T-helper 2 cell (primary cell): Measurements from ENCODE around the gene CLPTM1.
"Not testable (repeated sequence)": the region's sequence is repeated elsewhere in the genome, so short reads cannot be mapped to it uniquely, and the experiment has no call there.

ENCODE experiments used
- DNase-seq, 5 experiments: peaks; one replicate each; pipeline versions ENCODE4 v3.0.0 to v3.0.0-alpha.2; 2012 to 2022

The CLPTM1 gene

DNA sequence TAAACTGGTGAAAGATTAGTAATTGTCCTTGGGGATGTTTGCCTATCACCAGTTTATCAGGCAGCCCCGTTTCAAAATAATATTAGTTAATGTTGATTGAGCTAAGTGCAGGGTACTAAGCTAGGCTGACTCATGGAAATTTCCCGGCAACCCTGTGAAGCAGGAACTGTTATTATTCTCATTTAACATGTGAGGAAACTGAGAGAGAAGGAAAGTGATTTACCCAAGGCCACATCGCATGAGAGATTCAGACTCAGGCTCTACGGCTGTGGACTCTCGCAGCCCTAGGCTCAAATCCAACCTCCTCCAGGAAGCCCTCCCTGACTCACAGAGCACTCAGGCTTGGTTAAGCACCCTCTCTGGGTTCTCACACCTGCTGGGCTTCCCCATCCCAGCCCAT is 19.7 kb downstream of the CLPTM1 start:
- DNase-seq = no peak

DNA sequence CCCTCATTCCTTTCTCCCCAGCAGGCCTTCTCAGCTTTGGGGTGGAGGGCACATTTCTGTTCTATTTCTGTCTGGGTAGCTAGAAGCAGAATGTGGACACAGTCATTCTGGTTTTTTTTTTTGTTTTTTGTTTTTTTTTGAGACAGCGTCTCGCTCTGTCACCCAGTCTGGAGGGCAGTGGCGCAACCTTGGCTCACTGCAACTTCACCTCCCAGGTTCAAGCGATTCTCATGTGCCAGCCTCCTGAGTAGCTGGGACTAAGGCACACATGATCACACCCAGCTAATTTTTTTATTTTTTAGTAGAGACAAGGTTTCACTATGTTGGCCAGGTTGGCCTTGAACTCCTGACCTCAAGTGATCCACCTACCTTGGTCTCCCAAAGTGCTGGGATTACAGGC is 20.3 kb downstream of the CLPTM1 start:
- no peak for DNase-seq

DNA sequence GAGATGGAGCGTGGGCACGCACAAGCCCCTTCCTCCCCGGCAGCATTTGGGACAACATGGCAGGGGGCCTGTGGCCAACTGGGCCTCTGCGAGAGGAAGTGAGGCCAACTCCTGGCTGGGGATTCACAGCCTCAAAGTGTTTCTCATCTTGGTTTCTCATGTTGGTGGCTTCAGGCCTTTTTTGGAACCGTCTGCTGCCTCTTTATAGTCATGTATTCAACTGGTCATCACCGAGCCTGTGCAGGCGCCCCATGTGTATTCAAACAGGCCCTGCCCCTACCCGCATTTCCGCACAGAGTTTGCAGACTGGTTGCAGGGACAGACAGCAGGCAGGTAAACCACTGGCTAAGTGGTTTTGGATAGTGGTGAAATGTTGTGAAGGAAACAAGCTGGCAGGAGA is 28.8 kb downstream of the CLPTM1 start:
- no peak for DNase-seq

DNA sequence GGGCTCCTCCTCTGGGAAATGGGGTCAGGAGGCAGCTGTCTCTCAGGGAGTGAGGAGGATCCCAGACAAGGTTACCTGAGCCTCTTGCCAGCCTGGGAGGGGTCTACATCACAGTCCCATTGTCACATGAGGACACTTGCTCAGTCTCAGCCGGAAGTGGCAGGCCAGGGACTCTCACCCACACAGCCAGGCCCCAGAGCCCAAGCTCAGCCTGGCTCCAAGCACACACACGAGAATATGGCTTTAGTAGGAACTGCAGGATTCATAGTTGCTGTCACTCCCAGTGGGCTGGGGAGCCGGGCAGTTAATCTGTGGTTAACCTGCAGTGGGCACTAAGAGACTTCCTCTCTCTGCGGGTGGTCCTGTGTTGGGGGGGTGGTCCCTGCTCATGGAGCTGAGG is 30.3 kb downstream of the CLPTM1 start:
- no peak for DNase-seq

DNA sequence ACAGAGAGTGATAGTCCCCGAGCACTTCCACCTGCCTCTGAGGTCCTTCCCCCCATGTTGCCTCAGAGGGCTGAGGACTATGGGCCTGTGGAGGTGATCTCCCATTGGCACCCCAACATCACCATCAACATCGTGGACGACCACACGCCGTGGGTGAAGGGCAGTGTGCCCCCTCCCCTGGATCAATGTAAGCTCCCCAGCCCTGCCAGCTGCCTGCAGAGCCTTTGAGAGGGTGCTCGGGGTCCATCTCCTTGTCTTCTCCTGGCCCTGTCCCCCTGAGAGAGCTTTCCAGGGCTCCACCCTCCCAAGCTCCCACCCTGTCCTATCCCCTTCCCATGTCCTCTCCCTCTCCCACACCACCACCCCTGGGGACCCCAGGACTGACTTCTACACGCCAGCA is 31.2 kb downstream of the CLPTM1 start:
- no peak for DNase-seq

DNA sequence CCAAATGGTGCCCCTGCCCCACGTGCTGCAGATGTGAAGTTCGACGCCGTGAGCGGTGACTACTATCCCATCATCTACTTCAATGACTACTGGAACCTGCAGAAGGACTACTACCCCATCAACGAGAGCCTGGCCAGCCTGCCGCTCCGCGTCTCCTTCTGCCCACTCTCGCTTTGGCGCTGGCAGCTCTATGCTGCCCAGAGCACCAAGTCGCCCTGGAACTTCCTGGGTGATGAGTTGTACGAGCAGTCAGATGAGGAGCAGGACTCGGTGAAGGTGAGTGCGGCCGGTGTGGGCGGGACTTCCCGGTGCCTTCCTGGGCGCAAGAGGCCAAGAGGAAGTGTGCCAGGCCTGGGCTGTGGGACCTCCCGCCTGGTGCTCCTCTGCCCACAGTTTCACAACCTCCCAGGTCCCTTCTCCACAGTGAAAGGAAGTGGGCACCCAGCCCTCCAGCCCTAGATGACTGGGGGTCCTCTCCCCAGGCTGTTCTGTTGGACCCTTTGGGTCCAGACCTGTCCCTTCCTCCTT is 32.0 kb downstream of the CLPTM1 start:
- no peak for DNase-seq

DNA sequence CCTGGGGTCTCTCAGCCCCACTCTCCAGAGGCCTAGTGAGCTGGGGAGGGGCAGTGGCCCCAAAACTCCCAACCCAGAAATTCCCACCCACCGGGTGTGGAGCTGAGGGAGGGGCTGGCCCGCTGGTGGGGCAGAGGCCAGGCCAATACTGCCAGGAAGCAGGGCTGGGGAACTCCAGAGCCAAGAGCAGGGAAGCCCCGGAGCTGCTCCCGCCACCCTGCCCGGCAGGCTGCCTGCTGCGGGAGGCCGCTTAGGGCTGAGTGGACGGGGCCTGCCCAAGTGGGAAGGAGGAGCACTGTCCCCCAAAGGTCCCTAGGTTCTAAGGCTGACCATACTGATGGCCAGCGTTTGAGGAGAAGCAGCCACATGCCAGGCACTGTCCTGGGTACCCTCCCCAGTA is 33.1 kb downstream of the CLPTM1 start:
- DNase-seq = no peak

DNA sequence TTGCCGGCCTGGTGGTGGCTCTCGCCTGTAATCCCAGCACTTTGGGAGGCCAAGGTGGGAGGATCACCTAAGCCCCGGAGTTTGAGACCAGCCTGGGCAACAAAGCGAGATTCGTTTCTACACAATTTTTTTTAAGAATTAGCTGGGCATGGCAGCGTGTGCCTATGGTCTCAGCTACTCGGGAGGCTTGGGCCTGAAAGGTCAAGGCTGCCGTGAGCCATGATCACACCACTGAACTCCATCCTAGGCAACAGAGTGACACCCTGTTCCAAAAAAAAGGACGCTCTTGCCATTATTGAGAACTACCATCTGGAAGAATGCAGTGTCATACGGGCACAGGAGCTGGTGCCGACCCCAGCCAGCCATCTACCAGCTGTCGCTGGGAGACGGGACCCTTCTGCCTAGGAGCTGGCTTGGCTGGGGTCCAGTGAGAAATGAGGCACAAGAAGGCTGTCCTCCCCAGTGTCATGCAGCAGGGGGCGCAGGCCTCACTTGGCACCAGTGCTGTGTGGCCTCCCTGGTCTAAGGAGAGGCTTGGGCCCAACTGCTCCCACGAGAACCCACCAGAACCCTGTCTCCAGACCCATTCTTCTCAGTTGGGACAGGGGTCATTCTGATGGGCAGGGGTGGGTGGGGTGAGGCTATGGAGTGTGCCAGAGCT is 33.8 kb downstream of the CLPTM1 start:
- DNase-seq = peak; percentile 32 to 68 (median 51)

DNA sequence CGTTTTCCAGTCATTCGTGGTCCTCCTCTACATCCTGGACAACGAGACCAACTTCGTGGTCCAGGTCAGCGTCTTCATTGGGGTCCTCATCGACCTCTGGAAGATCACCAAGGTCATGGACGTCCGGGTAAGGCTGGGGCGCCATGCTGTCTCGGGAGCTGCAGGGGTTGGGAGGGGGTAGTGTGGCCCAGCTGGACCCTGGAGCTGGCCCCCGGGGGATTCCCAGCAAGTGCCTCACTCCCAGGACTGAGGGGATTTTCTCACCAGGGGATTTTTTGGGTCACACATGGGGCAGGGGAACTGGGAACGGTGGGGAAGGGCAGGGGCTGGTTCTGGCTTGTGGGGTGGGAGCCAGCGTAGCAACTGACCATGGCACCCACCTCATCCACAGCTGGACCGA is 35.3 kb downstream of the CLPTM1 start:
- DNase-seq = no peak

DNA sequence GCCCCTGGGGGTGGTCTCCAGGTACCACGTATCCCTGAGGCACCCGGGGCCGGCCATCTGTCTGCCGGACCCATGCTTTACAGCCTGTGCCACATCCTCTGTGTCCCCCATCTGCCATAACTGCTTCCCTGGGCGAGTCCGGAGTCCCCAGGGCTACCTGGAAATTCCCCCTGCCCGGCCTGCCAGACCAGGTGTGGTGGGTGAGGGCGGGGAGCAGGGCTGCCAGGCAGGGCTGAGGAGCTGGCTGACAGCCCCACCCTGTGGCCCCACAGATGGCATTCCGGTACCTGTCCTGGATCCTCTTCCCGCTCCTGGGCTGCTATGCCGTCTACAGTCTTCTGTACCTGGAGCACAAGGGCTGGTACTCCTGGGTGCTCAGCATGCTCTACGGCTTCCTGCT is 35.8 kb downstream of the CLPTM1 start:
- DNase-seq = no peak

DNA sequence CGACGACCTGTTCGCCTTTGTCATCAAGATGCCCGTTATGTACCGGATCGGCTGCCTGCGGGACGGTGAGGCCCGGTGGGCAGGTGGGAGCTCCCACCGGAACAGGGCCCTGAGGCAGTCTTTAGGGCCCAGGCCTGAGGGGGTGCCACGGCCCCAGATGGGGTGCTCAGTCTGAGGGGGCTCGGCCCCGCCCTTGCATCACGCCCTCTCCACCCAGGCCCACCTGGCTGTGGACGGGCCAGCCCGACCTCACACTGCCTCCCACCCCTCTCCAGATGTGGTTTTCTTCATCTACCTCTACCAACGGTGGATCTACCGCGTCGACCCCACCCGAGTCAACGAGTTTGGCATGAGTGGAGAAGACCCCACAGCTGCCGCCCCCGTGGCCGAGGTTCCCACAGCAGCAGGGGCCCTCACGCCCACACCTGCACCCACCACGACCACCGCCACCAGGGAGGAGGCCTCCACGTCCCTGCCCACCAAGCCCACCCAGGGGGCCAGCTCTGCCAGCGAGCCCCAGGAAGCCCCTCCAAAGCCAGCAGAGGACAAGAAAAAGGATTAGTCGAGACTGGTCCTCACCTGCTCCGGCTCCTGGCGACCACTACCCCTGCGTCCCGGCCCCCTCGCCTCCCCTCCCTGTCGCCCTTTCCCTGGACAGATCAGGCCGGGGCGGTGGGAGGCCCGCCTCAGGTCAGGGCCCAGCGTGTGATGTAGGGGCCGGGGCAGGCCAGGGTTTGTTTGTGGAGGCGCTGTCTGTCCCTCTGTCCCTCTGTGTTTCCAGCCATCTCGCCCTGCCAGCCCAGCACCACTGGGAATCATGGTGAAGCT is 37.4 kb downstream of the CLPTM1 start:
- no peak for DNase-seq

DNA sequence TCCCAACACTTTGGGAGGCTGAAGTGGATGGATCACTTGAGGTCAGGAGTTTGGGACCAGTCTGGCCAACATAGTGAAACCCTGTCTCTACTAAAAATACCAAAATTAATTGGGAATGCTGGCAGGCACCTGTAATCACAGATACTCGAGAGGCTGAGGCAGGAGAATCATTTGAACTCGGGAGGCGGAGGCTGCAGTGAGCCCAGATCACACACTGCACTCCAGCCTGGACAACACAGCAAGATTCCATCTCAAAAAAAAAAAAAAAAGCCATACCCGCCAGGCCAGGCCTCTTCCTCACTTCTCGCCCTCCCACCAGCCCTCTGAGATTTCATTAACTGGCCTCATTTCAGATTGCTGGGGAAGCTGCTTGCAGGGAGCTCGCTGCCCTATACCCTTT is 38.3 kb downstream of the CLPTM1 start:
- no peak for DNase-seq

DNA sequence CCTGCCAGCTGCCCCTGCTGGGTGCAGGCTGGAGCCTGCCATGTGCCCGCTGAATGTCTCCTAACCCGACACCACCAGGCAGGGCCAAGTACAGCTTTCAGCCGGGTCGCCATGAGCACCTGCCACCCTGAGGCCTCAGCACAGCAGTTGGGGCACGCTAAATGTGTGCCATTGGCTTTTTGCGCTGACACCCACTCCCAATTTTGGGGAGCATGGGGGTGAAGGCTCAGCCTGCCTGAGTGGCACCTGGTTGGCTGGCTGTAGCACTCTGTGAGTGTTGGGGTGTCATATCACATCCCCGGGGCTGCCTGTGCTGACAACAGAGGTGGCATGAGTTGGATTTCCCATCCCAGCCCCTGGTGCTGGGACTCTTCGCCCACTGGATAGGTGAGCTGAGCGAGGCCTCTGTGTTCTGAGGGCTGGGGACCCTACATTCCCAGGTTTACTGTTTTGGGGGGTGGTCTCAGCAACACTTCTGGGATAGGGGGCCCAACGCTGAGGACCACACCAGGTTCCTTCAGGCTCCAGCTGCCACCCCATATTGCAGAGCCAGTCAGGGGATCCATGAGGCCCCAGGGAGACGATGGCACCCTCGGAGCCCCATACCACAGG is 38.9 kb downstream of the CLPTM1 start:
- no peak for DNase-seq

DNA sequence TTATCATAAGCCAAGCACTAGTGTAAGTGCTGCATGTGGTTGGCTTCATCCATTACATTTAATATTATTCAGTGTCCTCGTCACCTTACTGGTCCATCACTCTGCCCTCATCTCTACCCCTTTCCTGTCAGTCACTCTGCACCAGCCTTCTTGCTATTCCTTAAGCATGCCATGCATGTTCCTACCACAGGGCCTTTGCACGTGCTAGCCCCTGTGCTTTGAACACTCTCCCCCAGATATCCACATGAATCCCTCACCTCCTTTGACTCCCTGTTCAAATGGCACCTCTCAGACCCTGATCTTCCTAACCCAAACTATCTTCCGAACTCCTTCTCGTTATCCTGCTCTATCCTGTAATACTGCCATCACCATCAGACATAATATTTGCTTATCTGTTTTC is 42.8 kb downstream of the CLPTM1 start:
- no peak for DNase-seq

DNA sequence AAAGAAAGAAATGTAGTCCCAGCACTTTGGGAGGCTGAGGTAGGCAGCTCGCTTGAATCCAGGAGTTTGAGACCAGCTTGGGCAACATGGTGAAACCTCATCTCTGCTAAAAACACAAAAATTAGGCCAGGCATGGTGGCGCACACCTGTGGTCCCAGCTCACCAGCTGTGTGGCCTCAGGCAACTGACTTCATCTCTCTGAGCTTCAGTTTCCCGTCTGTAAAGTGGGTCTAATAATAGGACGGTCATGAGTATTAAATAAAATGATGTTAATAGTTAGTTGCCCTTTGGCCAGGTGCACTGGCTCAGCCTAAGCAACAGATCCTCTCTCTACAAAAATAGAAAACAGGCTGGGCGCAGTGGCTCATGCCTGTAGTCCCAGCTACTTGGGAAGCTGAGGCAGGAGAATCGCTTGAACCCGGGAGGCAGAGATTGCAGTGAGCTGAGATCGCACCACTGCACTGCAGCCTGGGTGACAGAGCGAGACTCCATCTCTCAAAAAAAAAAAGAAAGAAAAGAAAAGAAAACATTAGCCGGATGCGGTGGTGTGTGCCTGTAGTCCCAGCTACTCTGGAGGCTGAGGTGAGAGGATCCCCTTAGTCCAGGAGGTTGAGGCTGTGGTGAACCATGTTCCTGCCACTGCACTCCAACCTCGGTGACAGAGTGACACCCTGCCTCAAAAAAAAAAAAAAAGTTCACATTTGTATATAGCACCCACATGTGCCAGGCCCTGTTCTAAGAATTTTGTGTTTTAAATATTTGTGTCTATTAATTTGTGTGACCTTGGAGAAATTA is 44.1 kb downstream of the CLPTM1 start:
- DNase-seq = not testable (repeated sequence)

DNA sequence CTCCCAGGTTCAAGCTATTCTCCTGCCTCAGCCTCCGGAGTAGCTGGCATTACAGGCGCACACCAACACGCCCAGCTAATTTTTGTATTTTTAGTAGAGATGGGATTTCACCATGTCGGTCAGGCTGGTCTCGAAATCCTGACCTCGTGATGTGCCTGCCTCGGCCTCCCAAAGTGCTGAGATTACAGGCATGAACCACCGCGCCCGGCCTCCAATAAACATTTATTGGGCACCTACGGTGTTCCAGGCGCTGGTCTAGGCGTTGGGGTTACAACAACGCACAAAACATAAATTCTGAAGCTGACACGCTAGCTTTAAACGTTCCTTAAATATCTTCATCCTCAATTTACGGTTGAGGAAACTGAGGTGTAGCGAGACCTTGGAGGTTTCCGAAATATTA is 45.5 kb downstream of the CLPTM1 start:
- DNase-seq = not testable (repeated sequence)

DNA sequence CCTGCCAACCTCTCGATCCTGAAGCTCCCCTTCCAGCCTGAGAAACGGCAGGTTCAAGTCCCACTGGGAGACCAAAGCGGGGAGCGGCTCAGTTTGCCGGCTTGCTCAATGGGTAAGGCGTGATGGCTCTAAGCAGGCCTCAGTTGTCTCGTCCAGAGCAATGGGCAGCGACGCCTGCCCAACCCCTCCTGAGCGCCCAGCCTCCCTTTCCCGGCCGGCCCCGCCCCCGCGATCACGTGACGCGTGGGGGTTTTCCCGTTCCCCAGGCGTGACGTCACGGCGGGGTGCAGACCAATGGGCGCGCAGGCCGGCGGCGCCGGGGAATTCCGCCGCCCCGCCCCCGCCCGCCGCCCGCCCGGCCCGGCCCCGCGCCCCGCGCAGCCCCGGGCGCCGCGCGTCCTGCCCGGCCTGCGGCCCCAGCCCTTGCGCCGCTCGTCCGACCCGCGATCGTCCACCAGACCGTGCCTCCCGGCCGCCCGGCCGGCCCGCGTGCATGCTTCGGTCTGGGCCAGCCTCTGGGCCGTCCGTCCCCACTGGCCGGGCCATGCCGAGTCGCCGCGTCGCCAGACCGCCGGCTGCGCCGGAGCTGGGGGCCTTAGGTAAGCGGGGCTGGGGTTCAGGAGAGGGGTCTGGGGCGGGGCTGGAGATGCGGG is 46.0 kb downstream of the CLPTM1 start, which contains the start of gene RELB:
Gene RELB, plus strand, starts transcription at position 378 of the 653 bp plus-strand sequence. Its CDS starts 116 bp downstream, at position 494.
- peak; percentile 92 to 97 (median 94) for DNase-seq

DNA sequence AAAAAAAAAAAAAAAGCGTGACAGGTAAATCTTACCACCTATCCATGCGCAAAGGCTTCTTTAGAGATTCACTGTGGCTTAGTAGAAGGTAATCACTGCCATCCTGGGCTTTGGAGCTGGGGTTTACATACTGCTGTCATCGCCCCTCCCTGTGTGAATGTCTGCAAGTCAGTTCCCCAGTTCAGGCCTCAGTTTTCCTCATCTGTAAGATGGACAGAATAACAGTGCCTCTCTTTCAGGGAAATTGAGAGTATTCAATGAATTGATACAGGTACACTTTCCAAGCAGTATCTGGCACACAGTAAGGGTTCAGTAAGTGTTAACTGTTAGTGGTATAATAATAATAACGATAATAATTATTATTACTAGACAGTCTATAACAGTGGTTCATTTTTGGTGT is 48.3 kb downstream of the CLPTM1 start:
- DNase-seq = no peak

DNA sequence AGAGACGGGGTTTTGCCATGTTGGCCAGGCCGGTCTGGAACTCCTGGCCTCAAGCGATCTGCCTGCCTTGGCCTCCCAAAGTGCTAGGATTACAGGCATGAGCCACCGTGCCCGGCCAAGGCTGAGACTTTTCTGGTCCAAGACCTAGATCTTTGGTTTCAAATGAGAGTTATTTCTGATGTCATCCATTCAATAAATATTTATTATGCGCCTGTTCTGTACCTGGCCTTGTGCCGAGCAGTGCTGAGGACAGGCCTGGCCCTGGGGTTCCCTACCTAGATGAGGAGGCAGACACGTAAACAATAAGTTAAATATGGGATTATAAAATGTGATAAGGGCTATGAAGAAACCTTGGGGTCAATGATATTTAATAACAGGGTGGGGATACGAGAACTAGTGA is 50.6 kb downstream of the CLPTM1 start:
- DNase-seq = no peak

DNA sequence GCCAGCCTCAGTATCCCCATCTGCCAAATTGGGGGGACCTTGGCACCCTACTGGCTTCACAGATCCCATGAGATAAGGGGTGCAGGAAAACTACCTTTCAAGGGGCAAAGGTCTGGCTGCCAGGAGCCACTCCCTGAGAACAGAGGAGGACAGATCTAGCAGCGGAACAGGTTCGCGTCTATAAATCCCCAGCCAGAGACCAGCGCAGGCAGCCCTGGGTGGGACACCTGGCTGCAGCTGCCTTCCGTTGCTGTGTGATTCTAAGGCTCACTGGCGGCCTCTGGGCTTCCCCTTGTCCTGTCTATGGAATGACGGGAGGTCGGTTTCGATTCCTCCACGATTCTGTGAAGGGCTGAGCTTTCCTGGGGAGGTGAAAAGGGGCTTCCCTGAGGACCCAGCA is 53.4 kb downstream of the CLPTM1 start:
- DNase-seq = no peak

DNA sequence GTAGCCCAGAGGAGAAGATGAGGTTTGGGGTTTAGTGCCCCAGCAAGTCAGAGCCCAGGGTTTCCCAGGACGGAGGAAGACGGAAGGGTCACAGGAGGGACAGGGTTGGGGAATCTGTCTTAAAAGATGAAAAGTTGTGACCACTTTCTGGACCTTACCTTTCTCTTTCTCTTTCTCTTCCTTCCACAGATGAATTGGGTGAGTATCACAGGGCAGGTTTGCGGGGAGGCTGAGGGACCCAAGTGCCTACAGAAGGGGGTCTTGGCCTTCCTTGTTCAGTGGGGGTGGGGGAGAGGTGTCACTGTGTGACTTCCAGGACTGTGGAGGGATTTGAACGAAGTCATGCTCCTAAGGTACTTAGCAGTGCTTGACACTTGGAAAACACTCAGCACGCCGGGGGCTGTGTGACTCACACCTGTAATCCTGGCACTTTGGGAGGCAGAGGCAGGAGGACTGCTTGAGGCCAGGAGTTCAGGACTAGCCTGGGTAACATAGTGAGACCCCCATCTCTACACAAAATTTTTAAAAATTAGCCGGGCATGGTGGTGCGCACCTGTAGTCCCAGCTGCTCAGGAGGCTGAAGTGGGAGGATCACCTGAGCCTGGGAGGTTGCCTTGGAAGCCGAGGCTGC is 54.6 kb downstream of the CLPTM1 start:
- no peak for DNase-seq

DNA sequence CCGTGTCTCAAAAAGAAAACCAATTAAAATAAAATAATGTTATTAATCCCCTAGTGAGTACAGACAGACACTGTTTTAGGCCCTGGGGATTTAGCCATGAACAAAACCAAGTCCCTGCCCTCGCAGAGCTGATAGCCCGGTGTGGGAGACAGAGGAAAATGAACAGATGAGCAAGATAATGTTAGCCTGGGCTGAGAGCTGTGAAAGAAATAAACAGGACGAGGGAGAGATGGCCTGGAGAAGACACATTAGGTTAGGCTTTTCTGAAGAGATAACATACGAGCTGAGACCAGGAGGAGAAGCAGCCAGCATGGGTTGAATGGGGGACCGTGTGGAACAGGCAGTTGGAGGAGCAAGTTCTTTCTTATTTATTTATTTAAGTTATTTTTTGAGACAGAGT is 55.1 kb downstream of the CLPTM1 start:
- no peak for DNase-seq
